CD4-positive, alpha-beta T cell (primary cell): Measurements from ENCODE around the gene ELAVL1. TPM values are rescaled to one million over a fixed set of nuclear protein-coding genes. Genes with fewer than 3 reads are reported as not detected.

ENCODE experiments used
- ATAC-seq: fragments of 200-7000 bp; cut with Tn5 transposase; one replicate; pipeline ENCODE4 v1.10.0; 2022; ENCODE audit warnings: mild to moderate bottlenecking; ENCODE audit not compliant: poor library complexity
- CTCF ChIA-PET: fragments of 350-600 bp; sonication (Branson Sonifier 250); formaldehyde crosslinking; loops from one replicate; lab custom pipeline; 2021; ENCODE audit warnings: antibody characterized with exemption, inconsistent platforms; lab: Charles Lee
- POLR2A ChIA-PET: fragments of 350-600 bp; sonication (Branson Sonifier 250); formaldehyde crosslinking; loops from one replicate; lab custom pipeline; 2021; ENCODE audit warnings: antibody characterized with exemption, inconsistent platforms; lab: Charles Lee
- DNase-seq, 14 experiments: peaks; one replicate each; pipeline ENCODE4 v3.0.0-alpha.2; 2013 to 2020; ENCODE audit warnings: mixed read lengths in 2 of 14
- H3K27ac ChIP-seq, 2 donors: one replicate each; pipeline versions ENCODE4 v1.5.1 to v1.7.0; 2013; ENCODE audit warnings: low read length in 2 of 2, low read depth in 1 of 2, mild to moderate bottlenecking in 1 of 2
- H3K27me3 ChIP-seq, 2 experiments: 1 replicate in 1 of 2; 2 replicates in 1 of 2; pipeline versions ENCODE4 v1.6.1 to v1.7.0; 2013; ENCODE audit warnings: low read length in 2 of 2, control low read depth in 1 of 2, mild to moderate bottlenecking in 1 of 2, moderate library complexity in 1 of 2; ENCODE audit not compliant: insufficient read depth in 2 of 2, control insufficient read depth in 1 of 2
- H3K36me3 ChIP-seq: one replicate; pipeline ENCODE4 v1.6.1; 2013; ENCODE audit warnings: low read length, control low read depth; ENCODE audit not compliant: insufficient read depth
- H3K4me1 ChIP-seq: one replicate; pipeline ENCODE4 v1.6.1; 2013; ENCODE audit warnings: low read length, control low read depth; ENCODE audit not compliant: insufficient read depth
- H3K4me3 ChIP-seq: one replicate; pipeline ENCODE4 v1.5.1; 2013; ENCODE audit warnings: mild to moderate bottlenecking, low read length, moderate library complexity
- H3K9me3 ChIP-seq, 2 experiments: 1 replicate in 1 of 2; 2 replicates in 1 of 2; pipeline versions ENCODE4 v1.6.1 to v1.7.0; 2013; ENCODE audit warnings: low read length in 2 of 2, mild to moderate bottlenecking in 2 of 2, control low read depth in 1 of 2, moderate library complexity in 1 of 2; ENCODE audit not compliant: control insufficient read depth in 1 of 2, insufficient read depth in 1 of 2
- H3K27ac Mint-ChIP-seq: one replicate; pipeline ENCODE4 v1.8.0; 2020; ENCODE audit warnings: mixed read lengths
- H3K27me3 Mint-ChIP-seq: one replicate; pipeline ENCODE4 v1.8.0; 2021; ENCODE audit warnings: mixed read lengths
- H3K36me3 Mint-ChIP-seq: one replicate; pipeline ENCODE4 v1.8.0; 2021; ENCODE audit warnings: low read depth, mixed read lengths
- H3K4me1 Mint-ChIP-seq: one replicate; pipeline ENCODE4 v1.8.0; 2021; ENCODE audit warnings: low read depth, mixed read lengths
- H3K4me3 Mint-ChIP-seq: one replicate; pipeline ENCODE4 v1.8.0; 2020; ENCODE audit warnings: mild to moderate bottlenecking, mixed read lengths
- H3K9me3 Mint-ChIP-seq: one replicate; pipeline ENCODE4 v1.8.0; 2020; ENCODE audit warnings: mixed read lengths
- CTCF ChIP-seq: fragments of 200-600 bp; IDR thresholded peaks from one replicate; pipeline ENCODE4 v1.8.0; 2022; ENCODE audit warnings: antibody characterized with exemption, mild to moderate bottlenecking
- intact Hi-C, 2 experiments: fragments of 100-400 bp; cut with DNase I in 1 of 2; cut with micrococcal nuclease in 1 of 2; formaldehyde crosslinking; loops; one replicate each; pipeline versions ENCODE4 v1.15.1 to v1.9.0; 2023 to 2025; cut with DNase I, micrococcal nuclease
- total RNA-seq, 174 experiments: library from RNA in 2 of 174; stranded (reverse) in 2 of 174; gene quantifications; one replicate each; pipeline ENCODE4 v1.2.3 and lab custom pipeline; 2021 to 2026

Gene ELAVL1
- total RNA-seq, 2 experiments from 2014 or later, result 17.1 to 20.8 TPM

- H3K4me3 ChIP-seq, result no peak overlapping the region
- Mint-ChIP-seq H3K4me3 (no peak overlapping the region), H3K27me3 (no peaks in the 10 kb centered on the region), H3K36me3 (peaks cover 71% of the 10 kb centered on the region), H3K27ac (no peak overlapping the region), H3K9me3 (no peaks in the 10 kb centered on the region), H3K4me1 (peaks cover 16% of the 10 kb centered on the region)
- TF ChIP-seq CTCF, result no peak
- ChIA-PET CTCF (no interaction called here), POLR2A (no interaction called here)
- no peaks in the 10 kb centered on the region for H3K4me1 ChIP-seq
- peaks cover 86% of the 10 kb centered on the region for H3K36me3 ChIP-seq
- H3K27me3 ChIP-seq, result no peaks in the 10 kb centered on the region
- intact Hi-C loops, result no loop called here
- DNase-seq (no peak), ATAC-seq (no peak)
- H3K27ac ChIP-seq, result no peak overlapping the region
- H3K9me3 ChIP-seq, result no peaks in the 10 kb centered on the region
These were observed 19.9 kb downstream of the ELAVL1 start for GRCh38 chr19:7985481-7985911.

- H3K9me3 Mint-ChIP-seq, result no peaks in the 10 kb centered on the region
- ATAC-seq, result no peak
- H3K27me3 ChIP-seq, result no peaks in the 10 kb centered on the region
- DNase-seq, result no peak
- no peaks in the 10 kb centered on the region for H3K9me3 ChIP-seq
- no peaks in the 10 kb centered on the region for H3K27me3 Mint-ChIP-seq
- no peak for TF ChIP-seq CTCF
- POLR2A ChIA-PET, result no interaction called here
- H3K36me3 ChIP-seq, result peaks cover 86% of the 10 kb centered on the region
- CTCF ChIA-PET, result no interaction called here
- H3K27ac ChIP-seq, result no peak overlapping the region
- no peak overlapping the region for H3K4me3 Mint-ChIP-seq
- H3K36me3 Mint-ChIP-seq, result peaks cover 70% of the 10 kb centered on the region
- H3K4me1 Mint-ChIP-seq, result peaks cover 16% of the 10 kb centered on the region
- intact Hi-C loops, result no loop called here
- no peak overlapping the region for H3K27ac Mint-ChIP-seq
- no peak overlapping the region for H3K4me3 ChIP-seq
- H3K4me1 ChIP-seq, result no peaks in the 10 kb centered on the region
These were observed 21.2 kb downstream of the ELAVL1 start for GRCh38 chr19:7983995-7984837.

GRCh38 chr19:7983286-7983950, 22.0 kb downstream of the ELAVL1 start:
- Histone ChIP-seq H3K4me1 (no peaks in the 10 kb centered on the region), H3K36me3 (peaks cover 81% of the 10 kb centered on the region), H3K9me3 (no peaks in the 10 kb centered on the region), H3K27me3 (no peaks in the 10 kb centered on the region), H3K27ac (no peak overlapping the region), H3K4me3 (no peak overlapping the region)
- TF ChIP-seq CTCF, result no peak
- Mint-ChIP-seq H3K4me1 (peaks cover 16% of the 10 kb centered on the region), H3K27me3 (no peaks in the 10 kb centered on the region), H3K27ac (no peak overlapping the region), H3K4me3 (no peak overlapping the region), H3K36me3 (peaks cover 64% of the 10 kb centered on the region), H3K9me3 (no peaks in the 10 kb centered on the region)
- ChIA-PET POLR2A (no interaction called here), CTCF (interaction anchor here (2.7 kb wide), 1 partner anchor 19 kb away, joined by 8 read pairs; no protein-coding TSS in a partner anchor)
- intact Hi-C loops, result no loop called here
- DNase-seq, result no peak
- ATAC-seq, result no peak
